ENCODE measurements around the gene TAF7L. TPM values are rescaled to one million over a fixed set of nuclear protein-coding genes. Genes with fewer than 3 reads are reported as not detected.

Gene TAF7L
- polyA plus RNA-seq, 3 donors: 0.44 to 0.58 (median 0.52) TPM

DNA sequence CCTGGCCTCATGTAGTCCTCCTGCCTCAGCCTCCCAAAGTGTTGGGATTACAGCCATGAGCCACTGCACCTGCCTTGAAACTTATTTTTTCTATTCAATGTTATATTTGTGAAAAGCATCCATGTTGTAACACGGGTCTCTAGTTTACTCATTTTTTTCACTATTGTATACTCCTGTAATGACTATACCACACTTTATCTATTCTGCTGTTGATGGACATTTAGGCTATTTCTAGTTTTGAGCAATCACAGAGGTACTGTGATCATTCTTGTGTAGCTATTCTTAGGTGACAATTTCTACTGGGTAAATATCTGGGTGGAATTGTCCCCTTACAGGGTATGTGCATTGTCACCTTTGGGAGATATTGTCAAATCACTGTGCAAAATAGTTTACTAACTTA, 67.9 kb downstream of the TAF7L start:
- no peak for DNase-seq (ENCODE audit: low read depth in 3 of 3, low spot score in 2 of 3)

DNA sequence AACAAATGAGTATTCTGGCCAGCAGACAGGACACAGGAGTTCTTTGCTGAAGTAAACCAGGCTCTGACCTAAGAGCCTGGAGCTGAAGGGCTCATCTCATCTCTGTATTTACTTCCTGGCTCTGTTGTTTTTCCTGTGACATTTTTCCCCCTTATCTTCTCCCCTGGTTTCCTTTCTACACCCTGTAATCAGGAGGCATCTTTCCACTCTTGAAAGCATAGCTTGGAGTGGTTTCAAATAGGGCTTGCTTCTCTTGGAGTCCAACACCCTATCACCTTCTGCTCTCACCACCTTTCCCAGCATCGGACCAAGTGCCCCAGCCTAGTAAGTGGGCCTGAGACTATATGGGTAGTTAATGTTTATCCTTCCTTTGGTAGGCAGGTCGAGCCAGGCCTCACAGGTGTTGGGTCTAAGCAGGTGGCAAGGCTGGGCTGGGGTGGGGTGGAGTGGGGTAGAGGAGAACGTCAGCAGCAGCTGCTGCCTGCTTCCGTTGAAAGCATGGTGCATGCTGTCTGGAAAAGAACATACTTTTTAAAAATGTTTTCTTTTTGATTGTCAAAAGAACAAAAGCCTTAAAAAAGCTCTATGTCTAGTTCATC, 70.4 kb downstream of the TAF7L start:
- DNase-seq (ENCODE audit: low read depth in 3 of 3, low spot score in 2 of 3): no peak

GRCh38 chrX:101219864-101220346, 71.2 kb downstream of the TAF7L start:
- DNase-seq (ENCODE audit: low read depth in 3 of 3, low spot score in 2 of 3): peak in 1 of 3 donors; percentile 2

DNA sequence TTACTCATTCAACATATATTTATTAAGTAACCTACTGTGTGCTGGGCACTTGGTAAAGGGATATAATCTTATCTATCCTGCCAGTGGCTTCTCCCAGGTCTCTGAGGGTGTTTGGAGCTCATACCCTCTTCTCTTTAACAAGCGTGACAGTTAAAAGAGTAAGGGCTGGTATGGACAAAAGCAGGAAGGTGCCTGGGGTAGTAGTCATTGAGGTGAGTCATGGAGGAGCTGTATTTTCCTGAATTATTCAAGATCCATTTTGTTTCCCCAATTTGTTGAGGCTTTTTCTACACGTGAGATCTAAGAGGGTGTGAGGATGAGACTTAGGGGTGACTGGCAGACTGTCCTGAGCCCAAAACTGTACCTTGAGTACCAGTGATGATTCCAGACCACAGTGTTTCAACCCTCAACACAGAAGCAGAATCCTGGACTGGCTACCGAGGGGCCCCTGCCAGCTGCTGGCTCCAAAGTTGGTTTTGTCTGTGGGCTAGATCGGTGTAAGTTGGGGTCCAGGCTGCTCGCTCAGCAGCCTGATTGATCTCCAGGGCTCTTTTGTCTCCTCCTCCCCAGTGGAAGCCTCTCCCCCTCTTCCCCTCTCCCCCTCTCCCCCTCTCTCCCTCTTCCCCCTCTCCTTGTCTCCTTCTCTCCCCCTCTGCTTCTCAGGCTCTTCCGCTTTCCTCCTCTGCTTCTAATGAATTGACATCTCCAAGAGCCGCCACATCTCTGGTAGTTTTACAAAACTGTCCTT, 71.8 kb downstream of the TAF7L start, which contains the start of gene DRP2:
Gene DRP2, plus strand, starts transcription at position 671 of the 748 bp plus-strand sequence. CDS start 11,862 bp downstream, outside the sequence.
- no peak for DNase-seq (ENCODE audit: low read depth in 3 of 3, low spot score in 2 of 3)

Other genes with a start within 250 kb of the TAF7L start
- gene TRMT2B, start 239.2 kb downstream of the TAF7L start, polyA plus RNA-seq (ENCODE audit: insufficient read length in 3 of 3): 10 to 100 TPM; 11.2 to 14.1 (median 11.4) TPM
- 10 to 100 TPM in 1 of 3 donors, 1 to 10 TPM in 2; 7.9 to 10.6 (median 9.1) TPM for gene TMEM35A, start 212.5 kb downstream of the TAF7L start, polyA plus RNA-seq (ENCODE audit: insufficient read length in 3 of 3)
- 1 to 10 TPM; 7.7 to 9.9 (median 8.9) TPM for gene CENPI, start 193.1 kb downstream of the TAF7L start, polyA plus RNA-seq (ENCODE audit: insufficient read length in 3 of 3)
- gene DRP2, start 71.5 kb downstream of the TAF7L start, polyA plus RNA-seq (ENCODE audit: insufficient read length in 3 of 3): 1 to 10 TPM; 1.7 to 1.9 (median 1.8) TPM
- gene TIMM8A, start 57.4 kb upstream of the TAF7L start, polyA plus RNA-seq (ENCODE audit: insufficient read length in 3 of 3): 10 to 100 TPM; 19.1 to 19.5 (median 19.2) TPM
- gene BTK, start 94.9 kb upstream of the TAF7L start, polyA plus RNA-seq (ENCODE audit: insufficient read length in 3 of 3): 1 to 10 TPM; 1.5 to 2.4 (median 1.7) TPM
- gene RPL36A, start 99.7 kb upstream of the TAF7L start, polyA plus RNA-seq (ENCODE audit: insufficient read length in 3 of 3): 1,000 to 10,000 TPM; 1,474 to 1,562 (median 1,481) TPM
- 10 to 100 TPM; 31.5 to 37.3 (median 32.8) TPM for gene GLA, start 116.6 kb upstream of the TAF7L start, polyA plus RNA-seq (ENCODE audit: insufficient read length in 3 of 3)
- 100 to 1,000 TPM; 157 to 169 (median 168) TPM for gene HNRNPH2, start 116.9 kb upstream of the TAF7L start, polyA plus RNA-seq (ENCODE audit: insufficient read length in 3 of 3)
- 10 to 100 TPM; 17.3 to 21.8 (median 17.8) TPM for gene ARMCX4, start 194.1 kb upstream of the TAF7L start, polyA plus RNA-seq (ENCODE audit: insufficient read length in 3 of 3)